IMR-90 (cell line): Measurements from ENCODE around the gene FMNL3. TPM values are rescaled to one million over a fixed set of nuclear protein-coding genes. Genes with fewer than 3 reads are reported as not detected.

Experiments
- ATAC-seq: fragments of 200-7000 bp; cut with Tn5 transposase; 2 replicates; pipeline ENCODE4 v1.9.1; 2020; ENCODE audit warnings: low read depth, mild to moderate bottlenecking, moderate library complexity
- BruUV-seq: library from RNA; stranded (reverse); fragments of 400-500 nt; replicated peaks from 2 replicates; lab custom pipeline; 2021; lab: Mats Ljungman, UMichigan
- CTCF ChIA-PET: fragments of 300-600 bp; formaldehyde crosslinking; extraction: SDS; loops from one replicate; lab custom pipeline; 2021; ENCODE audit warnings: antibody characterized with exemption; lab: Yijun Ruan, JAX
- POLR2A ChIA-PET: fragments of 300-600 bp; sonication (Branson Sonifier 250); formaldehyde crosslinking; loops from one replicate; lab custom pipeline; 2022; ENCODE audit warnings: antibody characterized with exemption; ENCODE audit not compliant: unreplicated experiment; lab: Charles Lee
- DNase-seq: peaks from one replicate; pipeline ENCODE4 v3.0.0; 2013
- H2AFZ ChIP-seq: replicated peaks from 2 replicates; pipeline ENCODE3; 2013; ENCODE audit warnings: low read length, mild to moderate bottlenecking; ENCODE audit not compliant: poor library complexity
- H2AK5ac ChIP-seq: 2 replicates; pipeline ENCODE4 v1.6.1; 2013; ENCODE audit warnings: low read depth, low read length, inconsistent platforms
- H2AK9ac ChIP-seq: replicated peaks from 2 replicates; pipeline ENCODE3; 2013; ENCODE audit warnings: mild to moderate bottlenecking, low read depth, low read length, moderate library complexity; ENCODE audit not compliant: poor library complexity
- H2BK120ac ChIP-seq: 2 replicates; pipeline ENCODE4 v1.6.1; 2013; ENCODE audit warnings: low read depth, low read length, inconsistent platforms
- H2BK15ac ChIP-seq: 3 replicates; pipeline ENCODE4 v1.6.1; 2013; ENCODE audit warnings: low read depth, low read length, inconsistent platforms
- H2BK20ac ChIP-seq: 2 replicates; pipeline ENCODE4 v1.6.1; 2013; ENCODE audit warnings: low read depth, mild to moderate bottlenecking, inconsistent platforms, low read length, moderate library complexity
- H2BK5ac ChIP-seq: 2 replicates; pipeline ENCODE4 v1.6.1; 2013; ENCODE audit warnings: mild to moderate bottlenecking, low read depth, low read length, inconsistent platforms; ENCODE audit not compliant: poor library complexity, severe bottlenecking
- H3K14ac ChIP-seq: replicated peaks from 2 replicates; pipeline ENCODE4 v1.6.1; 2013; ENCODE audit warnings: low read depth, low read length, inconsistent platforms
- H3K18ac ChIP-seq: 2 replicates; pipeline ENCODE4 v1.6.1; 2013; ENCODE audit warnings: low read depth, low read length, control low read depth
- H3K23ac ChIP-seq: 2 replicates; pipeline ENCODE4 v1.6.1; 2013; ENCODE audit warnings: low read depth, low read length, inconsistent platforms
- H3K27ac ChIP-seq: 2 replicates; pipeline ENCODE4 v1.5.1; 2013; ENCODE audit warnings: mild to moderate bottlenecking, control low read depth, low read length; ENCODE audit not compliant: insufficient read depth
- H3K27me3 ChIP-seq: 2 replicates; pipeline ENCODE4 v1.6.1; 2013; ENCODE audit warnings: low read length; ENCODE audit not compliant: control insufficient read depth, insufficient read depth
- H3K36me3 ChIP-seq: 2 replicates; pipeline ENCODE4 v1.6.1; 2013; ENCODE audit warnings: low read length, mixed read lengths; ENCODE audit not compliant: control insufficient read depth, insufficient read depth
- H3K4ac ChIP-seq: 2 replicates; pipeline ENCODE4 v1.6.1; 2013; ENCODE audit warnings: low read depth, low read length, inconsistent platforms
- H3K4me1 ChIP-seq: 2 replicates; pipeline ENCODE4 v1.6.1; 2013; ENCODE audit warnings: low read length, mixed read lengths; ENCODE audit not compliant: control insufficient read depth, insufficient read depth
- H3K4me2 ChIP-seq: 2 replicates; pipeline ENCODE4 v1.6.1; 2013; ENCODE audit warnings: low read depth, mild to moderate bottlenecking, control low read depth, low read length, moderate library complexity
- H3K4me3 ChIP-seq: 2 replicates; pipeline ENCODE4 v1.5.1; 2013; ENCODE audit warnings: low read depth, mild to moderate bottlenecking, control low read depth, low read length, moderate library complexity; ENCODE audit not compliant: insufficient read depth
- H3K56ac ChIP-seq: 2 replicates; pipeline ENCODE4 v1.6.1; 2013; ENCODE audit warnings: low read length, inconsistent platforms; ENCODE audit not compliant: insufficient read depth; ENCODE audit errors: extremely low read depth
- H3K79me1 ChIP-seq, 2 experiments: 2 replicates each; pipeline ENCODE4 v1.6.1; 2013; ENCODE audit warnings: low read length in 2 of 2, inconsistent platforms in 1 of 2, low read depth in 1 of 2
- H3K9ac ChIP-seq: 2 replicates; pipeline ENCODE4 v1.6.1; 2013; ENCODE audit warnings: low read depth, low read length, control low read depth
- H3K9me1 ChIP-seq: 2 replicates; pipeline ENCODE4 v1.6.1; 2013; ENCODE audit warnings: low read length, inconsistent platforms; ENCODE audit not compliant: insufficient read depth
- H3K9me3 ChIP-seq: 2 replicates; pipeline ENCODE4 v1.6.1; 2013; ENCODE audit warnings: low read length; ENCODE audit not compliant: control insufficient read depth, insufficient read depth
- H4K20me1 ChIP-seq: 2 replicates; pipeline ENCODE4 v1.6.1; 2013; ENCODE audit warnings: low read length, inconsistent platforms; ENCODE audit not compliant: insufficient read depth
- H4K5ac ChIP-seq: 2 replicates; pipeline ENCODE4 v1.6.1; 2013; ENCODE audit warnings: mild to moderate bottlenecking, low read depth, low read length, control low read depth
- H4K8ac ChIP-seq, 2 experiments: 2 replicates each; pipeline ENCODE4 v1.6.1; 2013; ENCODE audit warnings: low read depth in 2 of 2, low read length in 2 of 2, control low read depth in 1 of 2, inconsistent platforms in 1 of 2
- H4K91ac ChIP-seq: 2 replicates; pipeline ENCODE4 v1.6.1; 2013; ENCODE audit warnings: low read depth, low read length, inconsistent platforms; ENCODE audit not compliant: insufficient read depth
- BHLHE40 ChIP-seq: fragments of 150-350 bp; IDR thresholded peaks from 2 replicates; pipeline ENCODE4 v1.6.1; 2016; ENCODE audit warnings: mild to moderate bottlenecking, low read depth, low read length
- CEBPB ChIP-seq: IDR thresholded peaks from 2 replicates; pipeline ENCODE4 v1.6.1; 2012; ENCODE audit warnings: low read depth, low read length, improper control_type of control experiment
- CHD1 ChIP-seq: IDR thresholded peaks from 2 replicates; pipeline ENCODE4 v1.6.1; 2012; ENCODE audit warnings: low read depth, low read length, improper control_type of control experiment
- CTCF ChIP-seq: conservative IDR thresholded peaks from 2 replicates; pipeline ENCODE4 v1.5.1; 2012; ENCODE audit warnings: mild to moderate bottlenecking, low read depth, low read length, improper control_type of control experiment
- ELK1 ChIP-seq: fragments of 150-350 bp; IDR thresholded peaks from 2 replicates; pipeline ENCODE4 v1.6.1; 2016; ENCODE audit warnings: low read depth, mild to moderate bottlenecking, low read length, moderate library complexity, borderline replicate concordance
- FOS ChIP-seq: fragments of 150-350 bp; IDR thresholded peaks from 2 replicates; pipeline ENCODE4 v1.6.1; 2016; ENCODE audit warnings: low read depth, low read length
- MAFK ChIP-seq: IDR thresholded peaks from 2 replicates; pipeline ENCODE4 v1.6.1; 2012; ENCODE audit warnings: low read depth, low read length, improper control_type of control experiment
- MAZ ChIP-seq: IDR thresholded peaks from 2 replicates; pipeline ENCODE4 v1.6.1; 2012; ENCODE audit warnings: low read depth, mild to moderate bottlenecking, low read length, improper control_type of control experiment, moderate library complexity, borderline replicate concordance
- NFE2L2 ChIP-seq: fragments of 150-350 bp; IDR thresholded peaks from 2 replicates; pipeline ENCODE4 v1.6.1; 2016; ENCODE audit warnings: low read depth, mild to moderate bottlenecking, low read length
- POLR2A ChIP-seq: IDR thresholded peaks from 2 replicates; pipeline ENCODE4 v1.6.1; 2012; ENCODE audit warnings: mild to moderate bottlenecking, low read depth, low read length
- RCOR1 ChIP-seq: IDR thresholded peaks from 2 replicates; pipeline ENCODE4 v1.6.1; 2012; ENCODE audit warnings: mild to moderate bottlenecking, low read length, improper control_type of control experiment; ENCODE audit not compliant: insufficient replicate concordance
- RFX5 ChIP-seq: IDR thresholded peaks from 2 replicates; pipeline ENCODE4 v1.8.0; 2012; ENCODE audit warnings: low read depth, mild to moderate bottlenecking, low read length, moderate library complexity
- SMC3 ChIP-seq: fragments of 150-350 bp; IDR thresholded peaks from 2 replicates; pipeline ENCODE4 v1.6.1; 2016; ENCODE audit warnings: low read depth, mild to moderate bottlenecking, antibody characterized with exemption, low read length, moderate library complexity
- USF2 ChIP-seq: fragments of 150-350 bp; IDR thresholded peaks from 2 replicates; pipeline ENCODE4 v1.6.1; 2017; ENCODE audit warnings: mild to moderate bottlenecking, antibody characterized with exemption, low read length, low read depth
- WGBS, 2 experiments: methylation state at CpG; one replicate each; pipeline versions ENCODE4 v1.1.5 to v1.1.7; 2013; ENCODE audit warnings: missing lambda C conversion rate in 2 of 2; ENCODE audit not compliant: insufficient read length in 1 of 2; ENCODE audit errors: extremely low coverage in 2 of 2; 5-methylcytosine and 5-hydroxymethylcytosine counted together
- dilution Hi-C: fragments of 300-500 bp; cut with HindIII; formaldehyde crosslinking; loops from one replicate; pipeline ENCODE4 v1.14.3; 2018; ENCODE audit warnings: low sequenced_read_pairs; ENCODE audit not compliant: unreplicated experiment
- in situ Hi-C: fragments of 300-500 bp; cut with MboI; formaldehyde crosslinking; loops from 3 replicates; pipeline ENCODE4 v1.14.3; 2019; ENCODE audit warnings: low sequenced_read_pairs, inconsistent platforms, mixed read lengths
- intact Hi-C: fragments of 100-400 bp; cut with micrococcal nuclease; formaldehyde crosslinking; loops from 2 replicates; pipeline ENCODE4 v1.10.0; 2022
- polyA plus RNA-seq, 3 experiments: library from polyadenylated mRNA; depleted of rRNA; stranded (reverse); fragments of >200 nt; gene quantifications; 2 replicates each; pipeline ENCODE4 v1.2.3, GENCODE V29; 2012; ENCODE audit warnings: low replicate concordance in 1 of 3
- total RNA-seq: library from RNA; depleted of rRNA; stranded (reverse); fragments of >200 nt; gene quantifications from 2 replicates; pipeline ENCODE4 v1.2.3, GENCODE V29; 2012

FMNL3 gene
- total and polyA plus RNA-seq, 2 of the 4 experiments (the other 2 are of a cell fraction) = 16.3 to 36.4 TPM

- Histone ChIP-seq H3K4me2 (peak within 1 kb of the TSS; percentile 94), H3K9ac (peak within 1 kb of the TSS; percentile 74), H2BK20ac (no peak within 1 kb of the TSS), H2AK5ac (peak within 1 kb of the TSS; percentile 35), H2BK120ac (no peak within 1 kb of the TSS), H3K14ac (peak within 1 kb of the TSS; percentile 96), H3K36me3 (no peaks in the 10 kb centered on the region), H3K9me1 (0 out of 2 replicates have a peak, but pooled peaks cover 3% of the 10 kb centered on the region), H3K27ac (peak within 1 kb of the TSS; percentile 24), H3K4ac (peak within 1 kb of the TSS; percentile 83), H2BK15ac (no peak within 1 kb of the TSS), H2BK5ac (peak within 1 kb of the TSS; percentile 10), H4K8ac (peak within 1 kb of the TSS; percentile 80 to 90), H3K23ac (peak within 1 kb of the TSS; percentile 95), H3K18ac (peak within 1 kb of the TSS; percentile 16; the same call in 1 of the 2 replicates), H2AFZ (peak within 1 kb of the TSS; percentile 93), H4K91ac (peak within 1 kb of the TSS; percentile 47), H3K4me3 (peak within 1 kb of the TSS; percentile 60), H3K56ac (peak within 1 kb of the TSS; percentile 62), H3K79me1 (peaks cover 0 to 13% of the 10 kb centered on the region in 2 experiments; a peak in 2 of 4 replicates), H3K9me3 (no peaks in the 10 kb centered on the region), H4K20me1 (no peaks in the 10 kb centered on the region), H3K4me1 (peaks cover 11% of the 10 kb centered on the region), H3K27me3 (no peaks in the 10 kb centered on the region), H4K5ac (peak within 1 kb of the TSS; percentile 50), H2AK9ac (peak within 1 kb of the TSS; percentile 79)
- ChIA-PET CTCF (interaction anchor here (0.5 to 1.0 kb wide), 3 partner anchors 20 to 83 kb away, joined by 3 to 5 read pairs (median 3); no protein-coding TSS in a partner anchor), POLR2A (interaction anchor here (0.5 to 0.6 kb wide), 5 partner anchors 23 to 139 kb away, joined by 3 to 10 read pairs (median 3); no protein-coding TSS in a partner anchor)
- in situ Hi-C loops (no loop called here), intact Hi-C loops (no loop called here), dilution Hi-C loops (no loop called here)
- DNase-seq = peak; percentile 73
- 0% methylated on average over 4 of the region's 76 CpGs; no CpG with 5 or more reads in 1 of the 2 experiments for WGBS, 2 experiments
- ATAC-seq = peak; percentile 92
- BruUV-seq = no TSS peak
- TF ChIP-seq CEBPB (no peak), BHLHE40 (no peak; the same call in 1 of the 2 replicates), RCOR1 (no peak), POLR2A (peak; percentile 81), SMC3 (no peak), CHD1 (no peak), CTCF (peak; percentile 73), RFX5 (no peak), USF2 (no peak), NFE2L2 (no peak), MAFK (no peak), FOS (no peak), ELK1 (no peak), MAZ (peak; percentile 78; the same call in 1 of the 2 replicates)
Measured at GRCh38 chr12:49623142-49623904, 83.9 kb downstream of the FMNL3 start, which contains the start of gene PRPF40B. PRPF40B (plus strand) TSS chr12:49623561; CDS start chr12:49623591, 30 bp downstream.
